HS-5 (cell line): ENCODE results near the gene CYTH1.

Source experiments
- DNase-seq: peaks from one replicate; pipeline ENCODE4 v3.0.0-alpha.2; 2012; ENCODE audit warnings: low read depth

Gene CYTH1

GRCh38 chr17:78734793-78735641 is 47.1 kb downstream of the CYTH1 start:
- no peak for DNase-seq

- no peak for DNase-seq
These were observed 49.7 kb downstream of the CYTH1 start for GRCh38 chr17:78732354-78732753.

- DNase-seq: no peak
These were observed 50.2 kb downstream of the CYTH1 start for GRCh38 chr17:78731904-78732303.

- no peak for DNase-seq
These were observed 52.4 kb downstream of the CYTH1 start for GRCh38 chr17:78729641-78730040.

- no peak for DNase-seq
These were observed 53.6 kb downstream of the CYTH1 start for GRCh38 chr17:78728495-78728894.

GRCh38 chr17:78727476-78728229 is 54.4 kb downstream of the CYTH1 start:
- no peak for DNase-seq

- DNase-seq: no peak
These were observed 55.0 kb downstream of the CYTH1 start for GRCh38 chr17:78727057-78727456.

- DNase-seq: no peak
These were observed 55.6 kb downstream of the CYTH1 start for GRCh38 chr17:78726513-78726912.

GRCh38 chr17:78725448-78726021 is 56.5 kb downstream of the CYTH1 start:
- no peak for DNase-seq

- no peak for DNase-seq
These were observed 57.1 kb downstream of the CYTH1 start for GRCh38 chr17:78724999-78725398.

- DNase-seq: no peak
These were observed 57.5 kb downstream of the CYTH1 start for GRCh38 chr17:78724544-78724943.

- DNase-seq: no peak
These were observed 58.1 kb downstream of the CYTH1 start for GRCh38 chr17:78723957-78724356.

- no peak for DNase-seq
These were observed 58.9 kb downstream of the CYTH1 start for GRCh38 chr17:78723001-78723796.

GRCh38 chr17:78722246-78722761 is 59.8 kb downstream of the CYTH1 start:
- no peak for DNase-seq

- no peak for DNase-seq
These were observed 62.3 kb downstream of the CYTH1 start for GRCh38 chr17:78719630-78720298.

GRCh38 chr17:78718575-78719208 is 63.4 kb downstream of the CYTH1 start:
- DNase-seq: no peak

GRCh38 chr17:78717431-78717980 is 64.6 kb downstream of the CYTH1 start:
- no peak for DNase-seq

- no peak for DNase-seq
These were observed 65.2 kb downstream of the CYTH1 start for GRCh38 chr17:78716814-78717393.

GRCh38 chr17:78716292-78716691 is 65.8 kb downstream of the CYTH1 start:
- DNase-seq: no peak

- no peak for DNase-seq
These were observed 66.2 kb downstream of the CYTH1 start for GRCh38 chr17:78715876-78716275.
